HG02798 (cell line): ENCODE measurements around the gene CLIP4.

Experiments
- ATAC-seq: cut with Tn5 transposase; IDR thresholded peaks from one replicate; pipeline ENCODE4 v1.9.1; 2021; ENCODE audit warnings: mild to moderate bottlenecking; ENCODE audit not compliant: unreplicated experiment, poor library complexity

Gene CLIP4

GRCh38 chr2:29238497-29238896 is 123.3 kb downstream of the CLIP4 start:
- no peak for ATAC-seq
